Aorta (tissue), 5 donors: ENCODE measurements around the gene MAL. TPM values are rescaled to one million over a fixed set of nuclear protein-coding genes. Genes with fewer than 3 reads are reported as not detected.

Experiments used
- ATAC-seq: fragments of 200-7000 bp; cut with Tn5 transposase; one replicate; pipeline ENCODE4 v1.9.1; 2022; ENCODE audit warnings: moderate library complexity; ENCODE audit not compliant: low FRiP score
- DNase-seq, 2 donors: peaks; one replicate each; pipeline ENCODE4 v3.0.0-alpha.2; 2020
- H3K27ac ChIP-seq, 2 donors: one replicate each; pipeline ENCODE4 v1.5.1; 2013; ENCODE audit warnings: low read length in 2 of 2, mild to moderate bottlenecking in 2 of 2, moderate library complexity in 2 of 2, control low read depth in 1 of 2, inconsistent platforms in 1 of 2, low read depth in 1 of 2
- H3K27me3 ChIP-seq, 2 donors: one replicate each; pipeline ENCODE4 v1.6.1; 2013; ENCODE audit warnings: control low read depth in 1 of 2, low read length in 1 of 2, mild to moderate bottlenecking in 1 of 2, moderate library complexity in 1 of 2; ENCODE audit not compliant: insufficient read depth in 2 of 2, control insufficient read depth in 1 of 2
- H3K36me3 ChIP-seq, 2 donors: one replicate each; pipeline ENCODE4 v1.6.1; 2013; ENCODE audit warnings: control low read depth in 1 of 2, low read length in 1 of 2, mild to moderate bottlenecking in 1 of 2; ENCODE audit not compliant: insufficient read depth in 2 of 2, control insufficient read depth in 1 of 2
- H3K4me1 ChIP-seq, 2 donors: one replicate each; pipeline ENCODE4 v1.6.1; 2013; ENCODE audit warnings: low read length in 2 of 2, control low read depth in 1 of 2, mild to moderate bottlenecking in 1 of 2, moderate library complexity in 1 of 2; ENCODE audit not compliant: insufficient read depth in 2 of 2, control insufficient read depth in 1 of 2
- H3K4me3 ChIP-seq, 2 donors: one replicate each; pipeline ENCODE4 v1.5.1; 2013; ENCODE audit warnings: low read length in 2 of 2, control low read depth in 1 of 2, mild to moderate bottlenecking in 1 of 2
- H3K9me3 ChIP-seq: one replicate; pipeline ENCODE4 v1.6.1; 2013; ENCODE audit warnings: mild to moderate bottlenecking, low read length; ENCODE audit not compliant: control insufficient read depth
- WGBS, 2 donors: extraction: QIAGEN DNeasy Blood & Tissue Kit; methylation state at CpG; one replicate each; pipeline ENCODE4 v1.1.7; 2013; 5-methylcytosine and 5-hydroxymethylcytosine counted together
- intact Hi-C, 2 donors: fragments of 100-400 bp; cut with DNase I; formaldehyde crosslinking; loops; one replicate each; pipeline versions ENCODE4 v1.14.2 to v1.15.0; 2022
- polyA plus RNA-seq, 2 donors: library from polyadenylated mRNA; stranded (reverse); fragments of 200-250 nt; gene quantifications; one replicate each; pipeline ENCODE4 v1.2.3, GENCODE V29; 2013
- total RNA-seq, 2 donors: library from RNA; stranded (reverse); fragmentation: NEBNext Ultra II Directional; extraction: Animal tissue kit (Norgen Biotek cat#: 25700); gene quantifications; one replicate each; pipeline ENCODE4 v1.2.1, GENCODE V29; 2021
- donor health status: healthy with polysubstance abuse.
- donor health status: Bipolar disorder and iron deficiency.
- donor health status: DM: no; HTN: no; CAD: no.
- donor health status: DM: no; HTN: no; CAD: no.
- donor health status: DM: yes; HTN: yes; CAD: no.

Gene MAL
- total and polyA plus RNA-seq, 4 donors = 0.49 to 2.0 (median 1.5) TPM

GRCh38 chr2:95004287-95004686, 21.2 kb upstream of the MAL start:
- Histone ChIP-seq H3K4me1 (no peaks in the 10 kb centered on the region), H3K27me3 (no peaks in the 10 kb centered on the region), H3K27ac (no peak overlapping the region), H3K36me3 (no peaks in the 10 kb centered on the region), H3K9me3 (no peaks in the 10 kb centered on the region), H3K4me3 (no peak overlapping the region)
- ATAC-seq = no peak
- 74 to 78% methylated on average over 5 of the region's 5 CpGs for WGBS, 2 donors
- intact Hi-C loops = no loop called here
- DNase-seq = peak in 1 of 2 donors; percentile 13

GRCh38 chr2:95004711-95005110, 20.8 kb upstream of the MAL start:
- Histone ChIP-seq H3K4me3 (no peak overlapping the region), H3K4me1 (no peaks in the 10 kb centered on the region), H3K9me3 (no peaks in the 10 kb centered on the region), H3K27me3 (no peaks in the 10 kb centered on the region), H3K36me3 (no peaks in the 10 kb centered on the region), H3K27ac (no peak overlapping the region)
- DNase-seq = peak in 1 of 2 donors; percentile 11
- intact Hi-C loops = no loop called here
- no peak for ATAC-seq
- 60 to 65% methylated on average over 8 of the region's 8 CpGs for WGBS, 2 donors

DNA sequence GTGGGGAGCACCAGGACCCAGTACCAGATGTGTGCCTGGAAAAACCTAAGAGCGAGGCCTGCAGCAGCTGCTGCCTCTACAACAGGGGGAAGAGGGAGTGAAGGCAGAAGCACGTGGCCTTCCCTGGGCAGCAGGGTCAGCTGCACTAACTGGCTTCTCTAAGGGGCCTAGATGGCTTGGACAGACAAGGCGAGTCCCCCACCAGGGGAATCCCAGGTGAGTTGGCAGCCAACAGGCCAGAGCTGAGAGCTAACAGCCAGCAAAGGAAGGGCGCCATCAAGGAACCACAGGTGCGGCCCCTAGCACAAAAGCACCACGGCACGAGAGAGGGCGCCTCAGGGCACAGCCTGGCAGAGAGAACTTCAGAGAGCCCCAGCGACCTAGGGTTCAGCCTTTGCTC, 19.8 kb upstream of the MAL start:
- Histone ChIP-seq H3K4me3 (no peak overlapping the region), H3K27me3 (no peaks in the 10 kb centered on the region), H3K4me1 (no peaks in the 10 kb centered on the region), H3K27ac (no peak overlapping the region), H3K9me3 (no peaks in the 10 kb centered on the region), H3K36me3 (no peaks in the 10 kb centered on the region)
- DNase-seq (peak in 1 of 2 donors; percentile 19), ATAC-seq (no peak)
- 91% methylated on average over 9 of the region's 9 CpGs for WGBS, 2 donors
- intact Hi-C loops = no loop called here

DNA sequence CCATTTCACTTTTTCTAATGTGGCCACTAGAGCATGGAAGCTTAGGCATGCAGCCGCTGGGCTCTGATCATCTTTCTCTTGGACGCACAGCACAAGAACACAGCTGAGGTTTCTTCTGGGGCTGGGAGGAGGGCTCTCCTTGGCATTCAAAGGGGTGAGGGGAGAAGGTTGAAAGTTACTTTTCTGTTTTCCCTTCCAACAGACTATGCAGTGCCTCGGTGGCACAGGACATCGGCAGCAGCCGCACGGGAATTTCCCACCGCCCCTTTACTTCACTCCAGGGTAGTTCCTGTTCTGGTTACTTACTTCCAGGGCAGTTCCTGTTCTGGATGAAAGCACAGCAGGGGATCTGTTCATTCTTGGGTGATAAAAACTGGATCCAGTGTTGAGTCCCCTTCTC, 18.9 kb upstream of the MAL start:
- Histone ChIP-seq H3K4me3 (no peak overlapping the region), H3K27me3 (no peaks in the 10 kb centered on the region), H3K9me3 (no peaks in the 10 kb centered on the region), H3K36me3 (no peaks in the 10 kb centered on the region), H3K27ac (no peak overlapping the region), H3K4me1 (no peaks in the 10 kb centered on the region)
- peak; percentile 7 to 9 for DNase-seq
- no peak for ATAC-seq
- intact Hi-C loops = no loop called here
- 67 to 80% methylated on average over 7 of the region's 7 CpGs for WGBS, 2 donors

DNA sequence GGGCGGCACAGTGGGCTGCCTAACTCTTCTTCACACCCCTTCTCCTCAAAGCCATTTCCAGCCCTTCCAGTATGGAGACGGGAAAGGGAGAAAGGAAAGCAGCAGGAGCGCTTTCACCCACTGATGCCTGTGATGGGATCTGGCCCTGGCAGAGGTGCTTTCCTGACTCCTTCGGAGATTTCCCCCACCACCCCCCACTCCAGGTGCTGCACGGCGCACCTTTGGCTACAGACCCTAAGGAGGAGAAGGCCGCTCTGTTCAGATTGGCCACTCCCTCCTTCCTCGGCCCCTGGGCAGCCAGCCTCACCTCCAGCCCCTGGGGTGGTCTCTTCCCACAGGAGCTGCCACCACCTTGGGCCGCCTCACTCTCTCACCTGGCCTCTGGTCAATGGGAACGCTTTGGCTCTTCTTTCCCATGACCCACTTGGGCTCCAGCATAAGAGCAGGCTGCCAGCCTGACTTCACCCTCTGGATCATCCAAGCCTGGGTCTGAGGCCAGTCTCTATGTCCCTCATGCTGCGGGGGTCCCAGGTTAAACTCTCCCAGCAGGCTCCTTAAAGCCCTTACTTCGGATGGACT, 18.4 kb upstream of the MAL start:
- ATAC-seq (no peak), DNase-seq (peak in 1 of 2 donors; percentile 57)
- intact Hi-C loops = no loop called here

GRCh38 chr2:95007822-95008221, 17.7 kb upstream of the MAL start:
- WGBS, 2 donors = 81 to 85% methylated on average over 8 of the region's 8 CpGs

More for the DNA sequence above, 18.4 kb upstream of the MAL start:
- Histone ChIP-seq H3K27me3 (no peaks in the 10 kb centered on the region), H3K4me3 (no peak overlapping the region), H3K4me1 (no peaks in the 10 kb centered on the region), H3K27ac (no peak overlapping the region), H3K9me3 (no peaks in the 10 kb centered on the region), H3K36me3 (no peaks in the 10 kb centered on the region)
- WGBS, 2 donors = 91 to 93% methylated on average over 12 of the region's 12 CpGs

GRCh38 chr2:95008306-95008705, 17.2 kb upstream of the MAL start:
- Histone ChIP-seq H3K4me3 (no peak overlapping the region), H3K9me3 (no peaks in the 10 kb centered on the region), H3K4me1 (no peaks in the 10 kb centered on the region), H3K36me3 (no peaks in the 10 kb centered on the region), H3K27me3 (no peaks in the 10 kb centered on the region), H3K27ac (no peak overlapping the region)
- WGBS, 2 donors = 82 to 94% methylated on average over 2 of the region's 2 CpGs
- ATAC-seq (no peak), DNase-seq (no peak)
- intact Hi-C loops = no loop called here

More at GRCh38 chr2:95007822-95008221, 17.7 kb upstream of the MAL start:
- Histone ChIP-seq H3K36me3 (no peaks in the 10 kb centered on the region), H3K27ac (no peak overlapping the region), H3K4me1 (no peaks in the 10 kb centered on the region), H3K27me3 (no peaks in the 10 kb centered on the region), H3K4me3 (no peak overlapping the region), H3K9me3 (no peaks in the 10 kb centered on the region)
- DNase-seq (peak in 1 of 2 donors; percentile 52), ATAC-seq (no peak)
- intact Hi-C loops = no loop called here

DNA sequence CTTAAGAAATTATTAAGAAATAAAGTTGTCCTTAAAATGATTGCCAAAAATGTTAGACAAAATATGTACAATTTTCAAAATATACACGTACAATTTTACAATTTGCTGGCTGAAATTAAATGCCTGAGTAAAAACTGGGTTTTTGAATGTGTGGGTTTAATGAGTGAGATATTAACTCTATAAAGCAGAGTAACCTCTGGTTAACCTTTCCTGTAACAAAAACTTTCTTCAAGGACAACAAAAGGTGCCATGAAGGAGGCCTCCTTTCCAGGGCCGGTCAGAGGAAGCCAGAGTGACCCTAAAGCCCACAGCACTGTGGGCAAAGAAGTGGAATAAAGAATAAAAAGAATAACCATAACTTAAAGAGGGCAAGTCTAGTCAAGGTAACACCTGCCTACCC, 16.5 kb upstream of the MAL start:
- intact Hi-C loops = no loop called here
- no peak overlapping the region for H3K4me3 ChIP-seq
- peak in 1 of 2 donors; percentile 22 for DNase-seq
- no peak for ATAC-seq
- no peaks in the 10 kb centered on the region for H3K9me3 ChIP-seq
- no peak overlapping the region for H3K27ac ChIP-seq
- H3K36me3 ChIP-seq = no peaks in the 10 kb centered on the region
- no peaks in the 10 kb centered on the region for H3K27me3 ChIP-seq
- WGBS, 2 donors = 86 to 92% methylated on average over 2 of the region's 2 CpGs
- no peaks in the 10 kb centered on the region for H3K4me1 ChIP-seq

- intact Hi-C loops = no loop called here
- H3K4me3 ChIP-seq = no peak overlapping the region
These were observed 16.1 kb upstream of the MAL start for GRCh38 chr2:95009412-95009811.

More at GRCh38 chr2:95009412-95009811, 16.1 kb upstream of the MAL start:
- ATAC-seq = no peak
- no peaks in the 10 kb centered on the region for H3K4me1 ChIP-seq
- H3K9me3 ChIP-seq = no peaks in the 10 kb centered on the region
- WGBS, 2 donors = 91 to 96% methylated on average over 5 of the region's 5 CpGs
- DNase-seq = peak; percentile 11 to 38
- H3K27me3 ChIP-seq = no peaks in the 10 kb centered on the region
- H3K27ac ChIP-seq = no peak overlapping the region
- no peaks in the 10 kb centered on the region for H3K36me3 ChIP-seq
